ENCODE measurements around the gene PACSIN1. TPM values are rescaled to one million over a fixed set of nuclear protein-coding genes. Genes with fewer than 3 reads are reported as not detected.

The PACSIN1 gene
- total RNA-seq = 32.2 TPM

GRCh38 chr6:34465531-34466241, at the start of gene PACSIN1:
Gene PACSIN1, plus strand, starts transcription at chr6:34466076. Its CDS starts 60,230 bp downstream, at chr6:34526306.

GRCh38 chr6:34425498-34426410, 40.1 kb upstream of the PACSIN1 start, which contains the start of gene RPS10:
Gene RPS10, minus strand, starts transcription at chr6:34426069. Its CDS starts 848 bp downstream, at chr6:34425221.

GRCh38 chr6:34556031-34556471, 90.2 kb downstream of the PACSIN1 start, which contains the start of gene SPDEF:
Gene SPDEF, minus strand, starts transcription at chr6:34556329. Its CDS starts 11,874 bp downstream, at chr6:34544455.

Other genes with a start within 250 kb of the PACSIN1 start
- 48.7 TPM for gene HMGA1, start 229.2 kb upstream of the PACSIN1 start, total RNA-seq
- gene SMIM29, start 217.1 kb upstream of the PACSIN1 start, total RNA-seq = 13.6 TPM
- 78.5 TPM for gene NUDT3, start 73.4 kb upstream of the PACSIN1 start, total RNA-seq
- 1,229 TPM for gene RPS10, start 40.0 kb upstream of the PACSIN1 start, total RNA-seq
- gene SPDEF, start 90.3 kb downstream of the PACSIN1 start, total RNA-seq = 1.8 TPM
- 48.4 TPM for gene ILRUN, start 230.7 kb downstream of the PACSIN1 start, total RNA-seq